Memory B cell (primary cell): ENCODE results near the gene ARHGEF12.
A peak's percentile ranks its signal among the peaks of the same experiment; 100 is the strongest.

Source experiments
- ATAC-seq: fragments of 150-1000 bp; cut with Tn5 transposase; 2 replicates; pipeline ENCODE4 v1.10.0; 2021; ENCODE audit warnings: low read depth, mild to moderate bottlenecking, moderate library complexity
- DNase-seq, 2 donors: peaks; one replicate each; pipeline ENCODE4 v3.0.0; 2022; ENCODE audit warnings: low spot score in 2 of 2
- H3K27ac Mint-ChIP-seq: one replicate; pipeline ENCODE4 v1.8.0; 2022; ENCODE audit warnings: mild to moderate bottlenecking, moderate library complexity, mixed read lengths
- H3K27me3 Mint-ChIP-seq: one replicate; pipeline ENCODE4 v1.8.0; 2022; ENCODE audit warnings: mixed read lengths
- H3K36me3 Mint-ChIP-seq: one replicate; pipeline ENCODE4 v1.8.0; 2022; ENCODE audit warnings: mild to moderate bottlenecking, mixed read lengths
- H3K4me1 Mint-ChIP-seq: one replicate; pipeline ENCODE4 v1.8.0; 2022; ENCODE audit warnings: mixed read lengths
- H3K4me3 Mint-ChIP-seq: one replicate; pipeline ENCODE4 v1.8.0; 2022; ENCODE audit warnings: mild to moderate bottlenecking, moderate library complexity, mixed read lengths
- H3K9me3 Mint-ChIP-seq: one replicate; pipeline ENCODE4 v1.8.0; 2022; ENCODE audit warnings: mixed read lengths

The ARHGEF12 gene

DNA sequence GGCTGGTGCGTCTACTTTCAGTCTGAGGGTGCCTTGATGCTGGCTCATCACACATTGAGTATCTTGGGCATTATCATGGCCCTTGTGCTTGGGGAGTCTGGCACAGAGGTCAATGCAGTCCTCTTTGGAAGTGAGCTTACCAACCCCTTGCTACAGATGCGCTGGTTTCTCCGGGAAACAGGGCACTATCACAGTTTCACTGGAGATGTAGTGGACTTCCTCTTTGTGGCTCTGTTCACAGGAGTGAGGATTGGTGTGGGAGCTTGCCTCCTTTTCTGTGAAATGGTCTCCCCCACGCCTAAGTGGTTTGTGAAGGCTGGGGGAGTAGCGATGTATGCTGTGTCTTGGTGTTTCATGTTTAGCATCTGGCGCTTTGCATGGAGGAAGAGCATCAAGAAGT is 6.2 kb upstream of the ARHGEF12 start:
- DNase-seq (no peak), ATAC-seq (no peak)
- peaks cover 2% of the 10 kb centered on the region for H3K4me1 Mint-ChIP-seq
- H3K36me3 Mint-ChIP-seq, result no peaks in the 10 kb centered on the region
- peaks cover 27% of the 10 kb centered on the region for H3K27me3 Mint-ChIP-seq
- H3K4me3 Mint-ChIP-seq, result no peak overlapping the region
- H3K9me3 Mint-ChIP-seq, result no peaks in the 10 kb centered on the region
- H3K27ac Mint-ChIP-seq, result no peak overlapping the region

DNA sequence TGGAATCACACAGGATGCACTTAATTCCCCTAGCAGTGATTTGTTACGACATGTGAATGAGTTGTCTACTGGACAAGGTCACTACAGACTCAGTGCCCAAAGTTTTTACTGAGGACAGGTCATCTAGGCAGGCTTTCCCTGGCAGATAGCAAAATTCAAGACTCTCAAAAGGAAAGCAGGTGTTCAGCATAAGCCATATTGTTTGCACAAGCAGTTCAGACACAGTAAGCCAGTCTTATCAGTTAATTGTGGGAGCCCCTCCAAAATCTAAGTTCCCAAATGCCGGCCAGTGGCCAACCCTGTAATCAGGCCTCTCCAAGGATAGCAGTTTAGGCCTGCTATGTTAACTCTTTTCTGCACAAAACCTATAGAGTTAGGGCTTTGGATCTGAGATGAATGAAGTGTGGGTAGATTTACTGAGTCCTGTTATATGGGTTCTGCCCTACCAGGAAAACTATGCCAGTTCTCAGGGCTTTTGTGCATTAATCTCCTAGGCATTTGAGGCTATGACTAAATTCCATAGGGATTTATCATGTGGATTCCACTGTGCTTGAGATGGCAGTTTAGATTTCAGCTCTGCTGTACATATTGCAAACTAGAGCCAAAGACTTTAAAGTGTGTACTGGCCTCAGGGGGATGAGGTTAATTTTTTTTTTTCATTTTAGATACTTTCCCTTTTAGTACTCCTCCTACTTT is 4.8 kb upstream of the ARHGEF12 start:
- ATAC-seq (no peak), DNase-seq (no peak)
- Mint-ChIP-seq H3K27ac (no peak overlapping the region), H3K36me3 (no peaks in the 10 kb centered on the region), H3K27me3 (peaks cover 27% of the 10 kb centered on the region), H3K9me3 (no peaks in the 10 kb centered on the region), H3K4me1 (peaks cover 4% of the 10 kb centered on the region), H3K4me3 (no peak overlapping the region)

DNA sequence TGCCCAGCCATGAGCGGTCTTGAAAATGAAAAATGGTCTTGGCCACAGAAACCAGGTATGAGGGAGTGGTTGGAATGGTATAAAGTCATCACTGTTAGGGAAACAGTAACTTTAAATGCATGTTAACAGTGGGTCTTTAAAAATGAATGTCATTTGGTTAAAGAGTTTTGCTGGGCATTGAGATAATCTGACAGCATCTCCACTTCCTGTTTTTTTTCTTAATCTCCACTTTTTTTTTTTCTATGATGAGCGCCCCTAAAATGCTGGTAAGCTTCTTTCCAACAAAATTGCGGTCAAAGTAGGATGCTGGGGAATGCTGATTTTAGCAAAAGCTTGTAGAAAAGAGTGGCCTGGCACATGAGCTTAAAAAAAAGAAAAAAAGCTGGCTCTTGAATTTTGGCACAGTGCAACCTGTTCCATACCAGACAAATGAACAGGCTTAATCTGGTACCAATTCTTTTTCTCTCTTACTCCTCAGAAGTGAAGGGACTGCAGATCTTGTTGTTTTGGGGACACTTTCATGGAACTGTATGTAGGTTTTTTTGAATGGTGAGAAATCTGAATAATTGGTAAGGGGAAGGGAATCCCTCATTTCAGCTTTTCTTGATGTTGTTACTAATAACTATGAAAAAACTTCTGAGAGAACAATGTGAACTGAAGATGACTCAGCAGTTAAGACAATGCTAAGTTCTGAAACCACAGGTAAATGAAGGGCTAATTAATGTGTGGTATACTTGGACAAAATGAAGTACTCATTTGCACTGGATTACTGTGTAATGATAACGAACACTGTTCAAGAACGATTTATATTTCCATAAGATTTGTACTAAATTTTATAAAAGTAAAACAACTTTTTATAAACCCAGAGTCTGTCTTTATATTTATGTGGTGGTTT is 3.1 kb upstream of the ARHGEF12 start:
- no peaks in the 10 kb centered on the region for H3K36me3 Mint-ChIP-seq
- H3K27ac Mint-ChIP-seq, result no peak overlapping the region
- H3K4me3 Mint-ChIP-seq, result no peak overlapping the region
- DNase-seq, result no peak
- peaks cover 15% of the 10 kb centered on the region for H3K4me1 Mint-ChIP-seq
- ATAC-seq, result no peak
- no peaks in the 10 kb centered on the region for H3K9me3 Mint-ChIP-seq
- H3K27me3 Mint-ChIP-seq, result peaks cover 27% of the 10 kb centered on the region

DNA sequence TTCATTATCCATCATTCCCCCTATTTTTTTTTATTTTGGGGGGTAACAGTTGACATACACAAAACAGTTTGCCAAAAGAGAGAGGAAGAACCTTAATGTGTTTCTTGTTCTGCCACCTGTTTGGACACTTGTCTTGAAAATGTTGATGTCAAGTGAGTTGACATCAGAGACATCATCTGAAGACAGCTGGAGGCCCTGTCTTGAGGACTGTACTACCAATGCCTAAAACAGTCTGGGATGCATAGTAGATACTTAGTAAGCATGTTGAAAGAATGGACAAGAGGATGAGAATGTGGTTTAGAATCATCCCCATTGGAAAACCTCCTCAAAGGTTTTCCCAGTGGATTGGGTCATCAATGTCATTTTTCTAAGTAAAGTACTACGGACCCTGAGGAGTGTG is 2.4 kb upstream of the ARHGEF12 start:
- Mint-ChIP-seq H3K9me3 (no peaks in the 10 kb centered on the region), H3K4me3 (no peak overlapping the region), H3K4me1 (peaks cover 16% of the 10 kb centered on the region), H3K27me3 (peaks cover 22% of the 10 kb centered on the region), H3K27ac (no peak overlapping the region), H3K36me3 (no peaks in the 10 kb centered on the region)
- DNase-seq, result no peak
- no peak for ATAC-seq

- peaks cover 20% of the 10 kb centered on the region for H3K27me3 Mint-ChIP-seq
- H3K4me3 Mint-ChIP-seq, result no peak overlapping the region
- no peaks in the 10 kb centered on the region for H3K9me3 Mint-ChIP-seq
- no peaks in the 10 kb centered on the region for H3K36me3 Mint-ChIP-seq
- DNase-seq (no peak), ATAC-seq (no peak)
- no peak overlapping the region for H3K27ac Mint-ChIP-seq
- H3K4me1 Mint-ChIP-seq, result peaks cover 17% of the 10 kb centered on the region
Observed at GRCh38 chr11:120334332-120334731, 1.9 kb upstream of the ARHGEF12 start.

- Mint-ChIP-seq H3K4me1 (peaks cover 20% of the 10 kb centered on the region), H3K27ac (no peak overlapping the region), H3K9me3 (no peaks in the 10 kb centered on the region), H3K36me3 (no peaks in the 10 kb centered on the region), H3K27me3 (peaks cover 17% of the 10 kb centered on the region), H3K4me3 (peak overlapping the region; percentile 77)
- DNase-seq (peak; percentile 61 to 71), ATAC-seq (peak; percentile 42)
Observed at GRCh38 chr11:120334894-120335462, 1.2 kb upstream of the ARHGEF12 start.

GRCh38 chr11:120335556-120335907 is 681 bp upstream of the ARHGEF12 start:
- H3K36me3 Mint-ChIP-seq, result no peaks in the 10 kb centered on the region
- no peak overlapping the region for H3K27ac Mint-ChIP-seq
- no peak for DNase-seq
- H3K9me3 Mint-ChIP-seq, result no peaks in the 10 kb centered on the region
- ATAC-seq, result peak; percentile 32
- H3K4me3 Mint-ChIP-seq, result peak overlapping the region; percentile 77
- peaks cover 20% of the 10 kb centered on the region for H3K4me1 Mint-ChIP-seq
- H3K27me3 Mint-ChIP-seq, result peaks cover 14% of the 10 kb centered on the region

DNA sequence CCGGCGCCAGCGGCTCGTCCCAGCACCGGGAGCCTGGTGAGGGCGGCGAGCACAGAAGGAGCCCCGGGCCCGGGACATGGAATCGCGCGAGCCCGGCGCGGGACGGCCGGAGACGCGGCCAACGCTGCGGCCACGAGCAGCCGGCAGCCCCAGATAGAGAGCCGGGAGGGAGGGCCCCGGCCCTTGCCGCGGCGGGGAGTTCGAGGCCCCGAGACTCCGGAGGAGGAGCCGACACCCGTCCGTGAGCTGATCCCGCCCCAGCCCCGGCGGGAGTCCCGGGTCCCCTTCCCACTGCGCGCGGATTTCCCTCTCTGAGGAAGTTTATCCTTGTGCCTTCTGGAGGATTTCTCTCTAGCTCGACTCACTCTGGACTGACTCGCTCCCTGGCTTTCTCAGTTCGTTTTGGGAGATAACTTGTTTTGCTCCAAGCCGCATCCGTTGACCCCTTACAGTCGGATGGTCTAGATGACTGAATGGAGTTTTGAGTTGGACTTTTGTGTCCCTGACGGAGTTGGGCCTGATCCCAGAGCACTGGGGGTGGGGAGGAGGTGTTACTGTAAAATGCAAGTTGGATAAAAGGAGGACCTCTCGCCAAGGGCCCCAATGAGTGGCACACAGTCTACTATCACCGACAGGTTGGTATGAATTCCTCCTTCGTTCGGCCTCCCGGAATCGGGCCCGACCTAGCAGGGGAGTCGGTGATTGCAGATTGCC is 585 bp downstream of the ARHGEF12 start:
- Mint-ChIP-seq H3K4me3 (peak overlapping the region; percentile 86), H3K36me3 (no peaks in the 10 kb centered on the region), H3K27me3 (peaks cover 11% of the 10 kb centered on the region), H3K4me1 (peaks cover 20% of the 10 kb centered on the region), H3K27ac (no peak overlapping the region), H3K9me3 (no peaks in the 10 kb centered on the region)
- peak; percentile 22 to 34 for DNase-seq
- peak; percentile 41 for ATAC-seq

- peaks cover 2% of the 10 kb centered on the region for H3K9me3 Mint-ChIP-seq
- no peak for ATAC-seq
- H3K27ac Mint-ChIP-seq, result no peak overlapping the region
- peaks cover 2% of the 10 kb centered on the region for H3K36me3 Mint-ChIP-seq
- H3K4me1 Mint-ChIP-seq, result peaks cover 22% of the 10 kb centered on the region
- no peak for DNase-seq
- peak overlapping the region; percentile 86 for H3K4me3 Mint-ChIP-seq
- peaks cover 11% of the 10 kb centered on the region for H3K27me3 Mint-ChIP-seq
Observed at GRCh38 chr11:120337355-120338106, 1.3 kb downstream of the ARHGEF12 start.

DNA sequence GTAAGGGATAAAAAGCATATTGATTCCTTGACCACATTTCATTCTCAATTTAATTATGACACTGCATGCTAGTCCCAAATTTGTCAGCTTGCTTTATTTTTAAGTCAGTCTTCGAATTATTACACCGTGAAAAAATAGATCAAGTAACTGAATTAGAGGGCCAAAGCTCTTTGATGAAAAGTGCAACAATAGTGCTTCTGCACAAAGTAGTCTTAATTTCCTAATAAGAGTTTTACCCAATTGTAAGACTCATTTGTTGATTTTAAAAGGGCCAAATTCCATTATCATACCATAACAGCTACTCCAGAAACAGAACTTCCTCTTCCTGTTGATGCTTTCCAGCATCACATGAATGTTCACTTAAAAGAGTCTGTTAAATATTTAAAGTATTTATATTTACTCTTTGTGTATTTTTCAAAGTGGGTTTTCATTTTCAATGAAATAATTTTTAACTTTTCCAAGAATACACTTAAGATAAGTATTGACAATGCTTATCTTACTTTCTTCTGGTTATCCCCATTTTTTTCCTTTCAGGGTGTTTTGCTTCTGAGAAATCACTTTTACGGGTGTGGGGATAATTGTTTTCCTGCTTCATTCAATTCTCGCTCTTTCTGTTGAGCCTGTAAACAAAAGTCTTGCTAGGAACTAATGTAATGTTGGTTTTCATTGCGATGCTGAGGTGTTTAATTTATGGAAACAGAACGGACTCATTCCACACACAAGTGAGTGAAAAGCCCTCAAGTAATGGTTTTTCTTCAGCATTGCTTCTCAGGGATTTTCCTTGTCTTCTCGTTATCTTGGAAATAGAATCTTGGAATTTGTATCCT is 2.1 kb downstream of the ARHGEF12 start:
- no peak for DNase-seq
- Mint-ChIP-seq H3K4me3 (peak overlapping the region; percentile 62), H3K27ac (no peak overlapping the region), H3K36me3 (peaks cover 2% of the 10 kb centered on the region), H3K27me3 (peaks cover 11% of the 10 kb centered on the region), H3K4me1 (peaks cover 22% of the 10 kb centered on the region), H3K9me3 (peaks cover 2% of the 10 kb centered on the region)
- no peak for ATAC-seq

- no peak overlapping the region for H3K4me3 Mint-ChIP-seq
- ATAC-seq, result no peak
- no peak overlapping the region for H3K27ac Mint-ChIP-seq
- peaks cover 9% of the 10 kb centered on the region for H3K27me3 Mint-ChIP-seq
- H3K9me3 Mint-ChIP-seq, result peaks cover 2% of the 10 kb centered on the region
- H3K4me1 Mint-ChIP-seq, result peaks cover 25% of the 10 kb centered on the region
- no peak for DNase-seq
- peaks cover 2% of the 10 kb centered on the region for H3K36me3 Mint-ChIP-seq
Observed at GRCh38 chr11:120339394-120339890, 3.2 kb downstream of the ARHGEF12 start.

DNA sequence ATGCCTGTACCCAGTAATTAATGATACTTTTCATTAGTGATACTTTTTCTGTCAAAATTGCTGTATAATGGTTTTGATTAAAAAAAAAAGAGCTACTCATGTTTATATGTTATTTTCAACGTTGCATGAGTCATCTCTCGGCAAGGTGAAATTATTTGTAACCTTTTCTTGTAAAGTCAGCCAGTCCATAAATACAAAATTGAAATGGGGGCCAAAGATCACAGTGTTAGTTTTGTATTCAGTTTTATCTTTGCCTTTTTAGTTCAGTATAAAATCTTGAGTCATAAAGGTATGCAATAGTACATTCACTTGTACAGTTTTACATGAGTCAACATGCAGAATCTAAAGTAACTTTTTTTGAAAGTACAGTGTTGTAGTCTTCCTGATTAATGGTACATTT is 4.3 kb downstream of the ARHGEF12 start:
- H3K9me3 Mint-ChIP-seq, result peaks cover 2% of the 10 kb centered on the region
- peaks cover 2% of the 10 kb centered on the region for H3K36me3 Mint-ChIP-seq
- H3K4me3 Mint-ChIP-seq, result no peak overlapping the region
- H3K27me3 Mint-ChIP-seq, result peaks cover 12% of the 10 kb centered on the region
- ATAC-seq (no peak), DNase-seq (no peak)
- no peak overlapping the region for H3K27ac Mint-ChIP-seq
- peaks cover 29% of the 10 kb centered on the region for H3K4me1 Mint-ChIP-seq
